GM19467 (cell line): ENCODE data around the gene ARMH3.

Experiments
- ATAC-seq: cut with Tn5 transposase; IDR thresholded peaks from one replicate; pipeline ENCODE4 v1.9.1; 2021; ENCODE audit warnings: mild to moderate bottlenecking, moderate library complexity; ENCODE audit not compliant: unreplicated experiment

The ARMH3 gene

GRCh38 chr10:101867931-101868330 is 188.0 kb downstream of the ARMH3 start:
- ATAC-seq, result no peak

- ATAC-seq, result no peak
Measured at GRCh38 chr10:101859530-101859929, 196.4 kb downstream of the ARMH3 start.

DNA sequence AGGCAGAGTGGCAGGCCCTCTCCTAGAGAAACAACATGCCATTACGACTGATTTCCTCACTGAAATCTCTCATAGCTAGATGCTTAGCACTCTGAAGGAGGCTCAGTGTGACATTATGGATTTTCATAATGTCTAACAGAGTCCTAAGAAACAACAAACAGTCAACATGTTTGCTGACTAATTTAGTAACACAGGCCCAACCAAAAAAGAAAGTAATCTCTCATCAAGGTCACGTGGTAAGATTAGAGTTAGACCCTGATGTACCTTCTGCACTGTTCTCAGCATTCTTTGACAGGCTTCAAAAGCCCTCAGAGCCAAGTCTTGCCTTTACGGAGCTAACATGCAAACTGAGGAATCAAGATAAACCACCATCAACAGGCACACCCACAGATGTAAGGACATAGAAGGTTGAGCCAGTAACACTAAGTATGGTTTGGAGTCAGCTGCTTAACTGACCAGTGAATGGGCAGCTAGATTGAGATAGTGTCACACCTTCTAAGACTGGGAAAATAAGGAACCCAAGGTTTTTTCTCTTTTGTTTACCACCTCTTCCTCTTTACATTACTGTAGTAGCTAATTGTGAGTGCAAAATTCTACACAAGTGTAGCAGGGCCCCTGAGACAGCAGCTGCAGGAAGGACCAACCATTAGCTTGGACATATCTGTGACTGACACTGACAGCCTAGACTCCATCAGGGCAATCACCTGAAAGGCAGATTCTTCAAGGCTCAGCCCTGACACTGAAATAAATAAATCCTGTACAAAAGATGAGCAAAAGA is 197.1 kb downstream of the ARMH3 start:
- peak; percentile 57 for ATAC-seq

DNA sequence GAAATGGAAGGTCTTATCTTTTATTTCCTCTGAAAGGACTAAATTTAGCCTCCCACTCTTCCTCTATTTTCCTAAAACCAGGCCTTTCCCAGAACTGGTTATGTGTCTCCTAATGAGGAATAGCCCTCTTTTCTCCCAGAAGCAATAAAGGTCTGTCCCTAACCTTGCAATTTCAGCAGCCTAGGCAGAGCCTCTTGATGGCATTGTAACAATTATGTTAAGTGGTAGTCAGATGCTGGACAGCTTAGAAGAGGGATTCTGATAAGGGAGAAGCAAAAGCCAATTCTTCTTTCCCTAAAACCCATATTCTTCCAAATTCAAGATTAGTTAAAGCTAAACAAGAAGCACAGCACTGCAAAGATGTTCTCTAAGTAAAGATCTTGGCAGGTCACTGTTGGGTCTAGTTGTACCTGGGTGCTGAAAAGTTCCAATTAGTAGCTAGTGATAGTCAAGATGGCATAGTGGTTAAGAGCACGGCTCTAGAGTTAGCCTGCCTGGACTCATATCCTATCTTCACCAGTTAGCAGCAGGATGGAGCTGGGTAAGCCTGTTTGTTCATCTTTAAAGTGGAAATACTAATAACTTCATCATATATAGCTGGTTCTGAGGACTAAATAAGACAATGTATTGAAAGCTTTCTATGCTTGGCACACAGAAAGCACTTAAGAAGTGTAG is 198.0 kb downstream of the ARMH3 start:
- ATAC-seq, result no peak

GRCh38 chr10:101856626-101857025 is 199.3 kb downstream of the ARMH3 start:
- ATAC-seq, result no peak

GRCh38 chr10:101851411-101852116 is 204.4 kb downstream of the ARMH3 start:
- no peak for ATAC-seq

GRCh38 chr10:101850749-101851148 is 205.2 kb downstream of the ARMH3 start:
- no peak for ATAC-seq

DNA sequence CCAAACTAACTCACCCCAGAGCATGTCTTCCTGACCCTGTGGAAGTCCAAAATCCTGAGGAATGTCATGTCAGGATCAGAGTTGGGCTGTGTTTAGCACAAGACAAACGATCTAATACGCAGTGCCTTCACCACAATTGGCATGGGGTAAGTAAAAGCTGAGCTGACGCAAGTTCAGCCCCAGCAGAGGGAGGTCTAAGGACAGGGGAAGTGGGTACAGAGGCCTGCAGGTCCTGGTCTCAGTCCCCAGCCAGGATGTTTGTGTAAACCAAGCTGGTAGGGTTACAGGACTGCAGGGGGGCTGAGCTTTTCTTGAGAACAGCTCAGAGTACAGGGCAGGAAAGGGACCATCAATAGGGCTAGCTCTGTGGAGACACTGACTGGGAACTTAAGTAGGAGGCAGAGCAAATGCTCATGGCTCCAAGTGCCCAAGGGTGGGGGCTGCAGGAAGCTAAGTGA is 207.1 kb downstream of the ARMH3 start:
- no peak for ATAC-seq

DNA sequence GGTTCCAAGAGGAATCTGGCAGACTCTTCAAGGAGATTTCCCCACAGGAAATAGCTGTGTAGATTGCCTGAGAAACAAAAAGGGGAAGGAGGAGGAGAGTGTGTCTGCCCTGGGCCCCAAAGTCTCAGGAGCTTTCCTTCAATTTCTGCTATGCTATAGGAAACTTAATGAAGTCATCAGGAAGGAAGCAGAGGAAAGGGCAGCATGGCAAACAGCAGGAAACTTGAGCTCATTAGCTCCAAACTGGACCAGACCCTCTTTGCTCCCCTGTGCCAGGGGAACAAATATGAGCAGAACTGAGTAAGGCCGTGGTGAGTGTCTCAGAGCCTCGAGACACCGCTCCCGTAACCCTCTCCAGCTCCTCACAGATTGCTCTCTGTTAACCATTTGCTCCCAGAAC is 207.6 kb downstream of the ARMH3 start:
- ATAC-seq, result no peak

DNA sequence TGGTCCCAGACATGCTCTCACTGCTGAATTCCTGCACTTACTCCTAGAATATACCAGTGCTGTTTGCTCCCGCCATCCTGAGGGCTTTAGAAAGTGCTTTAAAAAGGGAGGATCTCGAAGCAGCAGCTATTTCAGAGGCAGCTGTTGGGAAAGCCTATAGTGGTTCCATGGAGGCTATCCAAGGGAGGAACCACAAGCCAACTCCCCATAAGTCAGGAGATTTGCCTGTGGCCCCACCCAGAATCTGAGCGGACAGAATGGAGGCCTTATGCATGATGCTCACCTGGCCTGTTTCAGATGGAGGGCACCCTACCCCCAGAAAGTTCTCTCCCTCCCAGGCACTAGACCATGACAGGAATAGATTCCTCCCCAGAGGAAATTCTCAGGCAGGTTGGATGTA is 210.1 kb downstream of the ARMH3 start:
- ATAC-seq, result no peak

GRCh38 chr10:101843032-101844021 is 212.6 kb downstream of the ARMH3 start, which contains the start of gene KCNIP2:
Gene KCNIP2, minus strand, starts transcription at chr10:101843800. Its CDS starts 232 bp downstream, at chr10:101843568.
- ATAC-seq, result no peak

DNA sequence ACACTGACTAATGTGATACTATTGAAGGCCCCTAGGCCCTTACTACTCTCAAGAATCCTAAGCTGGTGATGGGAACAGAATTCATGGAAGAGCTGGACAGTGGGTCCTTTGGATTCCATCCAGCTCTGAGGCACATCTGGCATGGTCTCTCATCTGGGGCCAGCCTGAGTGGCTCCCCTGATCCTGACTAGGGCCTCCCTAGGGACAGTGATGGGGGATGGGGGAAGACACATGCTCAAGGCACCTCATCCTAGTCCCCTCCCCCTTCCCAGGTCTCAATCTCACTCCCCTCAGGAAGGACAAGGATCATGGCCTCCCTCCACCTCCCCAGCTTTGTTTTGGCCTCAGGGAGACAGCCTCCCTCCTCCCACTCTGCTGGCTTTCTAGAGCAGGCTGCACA is 214.1 kb downstream of the ARMH3 start:
- ATAC-seq, result no peak

GRCh38 chr10:101840741-101841453 is 215.1 kb downstream of the ARMH3 start:
- peak; percentile 69 for ATAC-seq

DNA sequence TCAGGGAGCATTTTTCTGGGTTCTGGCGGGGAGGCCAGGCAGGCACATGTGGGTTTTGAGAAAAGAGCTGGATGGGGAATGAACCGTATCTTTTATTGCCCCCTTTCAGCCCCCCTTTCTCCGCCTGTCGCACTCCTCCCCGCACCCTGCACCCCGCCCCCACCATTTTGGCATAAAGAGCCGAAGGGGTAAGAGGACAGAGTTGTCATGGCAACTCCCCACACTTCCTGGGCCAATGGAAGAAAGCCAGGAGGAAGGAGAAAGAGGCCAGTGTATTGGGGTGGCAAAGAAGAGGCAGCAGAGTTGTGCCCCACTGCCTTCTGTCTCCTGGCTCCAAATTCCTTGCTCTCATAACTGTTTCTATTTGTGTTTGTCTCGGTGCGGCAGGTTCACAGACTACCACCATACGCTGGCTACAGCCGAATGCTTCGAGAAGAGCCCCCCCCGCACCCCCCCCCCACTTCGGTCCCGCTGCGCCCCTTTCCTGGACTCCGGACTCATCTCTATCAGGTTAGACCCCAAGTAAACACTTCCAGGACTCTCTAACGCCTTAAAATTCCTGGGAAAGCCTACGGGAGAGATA is 215.8 kb downstream of the ARMH3 start:
- no peak for ATAC-seq

DNA sequence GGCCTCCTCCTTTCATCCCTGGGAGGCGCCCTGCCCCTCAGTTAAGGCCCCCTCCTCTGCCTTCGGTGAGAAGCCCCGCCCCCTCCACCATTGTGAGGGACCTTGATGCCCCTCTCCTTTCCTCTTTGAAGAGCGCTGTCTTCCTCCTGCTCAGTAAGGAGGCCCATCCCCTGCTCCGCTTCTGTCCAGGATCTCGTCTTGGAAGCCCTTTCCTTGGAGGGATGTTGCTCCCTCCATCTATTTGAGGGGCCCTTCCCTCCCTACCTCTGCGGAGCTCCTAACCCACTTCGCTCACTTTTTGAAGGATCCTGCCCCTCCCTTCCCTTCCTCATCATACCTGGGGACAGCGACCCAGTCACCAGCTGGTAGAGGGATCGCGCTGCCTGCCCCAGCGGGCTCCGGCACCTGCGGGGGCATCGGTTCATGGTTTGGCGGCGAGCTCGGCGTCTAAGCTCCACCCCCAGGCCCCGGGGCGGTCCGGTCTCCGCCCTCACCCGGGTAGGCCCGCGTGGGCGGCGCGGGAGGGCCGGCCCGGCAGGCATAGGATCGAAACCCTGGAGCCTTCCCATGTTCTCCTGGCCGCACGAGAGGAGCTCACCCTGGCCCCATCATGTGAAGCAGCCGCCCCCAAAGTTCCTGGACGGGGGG is 216.4 kb downstream of the ARMH3 start:
- ATAC-seq, result no peak

- no peak for ATAC-seq
Measured at GRCh38 chr10:101839002-101839401, 217.0 kb downstream of the ARMH3 start.

DNA sequence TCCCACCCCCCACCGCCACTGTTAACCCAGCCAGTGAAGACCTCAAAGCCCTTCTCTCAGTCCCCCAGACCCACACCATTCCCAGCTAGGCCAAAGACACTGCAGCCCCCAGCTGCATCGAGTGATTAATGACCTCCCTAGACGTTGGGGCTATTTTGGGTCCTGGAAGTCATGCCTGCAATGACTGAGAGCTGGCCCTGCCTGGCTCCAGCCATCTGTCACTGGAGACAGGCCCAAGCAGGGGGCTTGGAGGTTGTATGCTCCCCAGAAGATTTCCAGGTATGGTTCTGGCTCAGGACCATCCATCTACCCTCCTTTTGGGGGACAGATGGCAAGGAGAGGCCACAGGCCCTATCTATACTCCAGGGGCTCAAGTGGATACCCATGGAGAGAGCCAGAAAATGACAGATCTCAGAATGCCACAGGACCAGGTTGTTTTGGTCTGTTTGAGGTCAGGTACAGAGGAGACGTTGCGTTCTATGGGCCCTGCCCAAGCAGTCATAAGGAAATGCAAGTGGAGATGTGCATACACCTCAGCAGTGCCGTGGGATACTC is 217.5 kb downstream of the ARMH3 start:
- no peak for ATAC-seq

DNA sequence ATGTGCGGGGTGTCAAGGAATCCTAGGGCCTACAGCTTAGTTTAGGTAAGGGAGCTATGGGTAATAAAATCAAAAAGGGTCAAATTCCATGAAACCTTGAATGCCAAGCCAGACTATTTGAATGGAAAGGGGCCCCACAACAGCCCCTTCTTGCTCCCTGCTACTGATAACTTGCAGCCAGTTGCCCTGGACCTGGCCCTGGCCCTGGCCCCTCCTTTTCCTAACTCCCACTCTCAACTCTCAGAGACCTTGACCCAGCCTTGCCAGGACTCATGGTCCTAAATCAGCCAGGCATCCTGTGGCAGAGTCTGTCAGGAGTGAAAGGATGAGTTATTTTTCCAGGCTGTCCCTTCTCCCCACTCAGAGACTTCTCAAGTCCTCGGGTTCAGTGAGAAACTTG is 218.2 kb downstream of the ARMH3 start:
- ATAC-seq, result no peak

GRCh38 chr10:101835362-101835761 is 220.6 kb downstream of the ARMH3 start:
- no peak for ATAC-seq
